ENCODE data around the gene CRISP1. TPM values are rescaled to one million over a fixed set of nuclear protein-coding genes. Genes with fewer than 3 reads are reported as not detected.
"Not testable (repeated sequence)": the region's sequence is repeated elsewhere in the genome, so short reads cannot be mapped to it uniquely, and the experiment has no call there.

Gene CRISP1
- total and polyA plus RNA-seq, 2 of the 13 experiments (the other 11 are each of a cell fraction or from before 2014, with no cell fraction given): not detected

DNA sequence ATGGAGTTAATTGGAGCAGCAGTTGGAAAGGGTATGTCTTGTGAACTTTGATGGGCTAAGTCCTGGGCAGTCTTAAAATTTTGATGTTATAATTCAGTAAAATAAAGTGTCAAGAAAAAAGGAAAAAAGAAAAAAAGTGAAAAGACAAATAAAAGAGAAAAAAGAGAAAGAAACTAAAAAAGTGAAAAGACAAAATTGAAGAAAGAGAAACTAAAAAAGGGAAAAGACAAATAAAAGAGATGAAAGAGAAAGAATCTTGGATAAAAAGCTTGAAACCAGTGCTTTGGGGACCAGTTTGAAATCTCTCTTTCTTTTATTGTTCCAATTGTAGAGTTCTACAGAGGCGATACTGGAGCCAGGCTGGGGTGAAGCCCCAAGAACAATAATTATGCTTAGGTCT, 67.2 kb downstream of the CRISP1 start:
- intact Hi-C loops (cut with micrococcal nuclease; ENCODE audit: unreplicated experiment) (no loop called here), in situ Hi-C loops (cut with HindIII; ENCODE audit: extremely low pct_ligation_motif_present, low pct_unique_long_range_greater_than_20kb) (no loop called here)
- POLR2A ChIA-PET: no interaction called here
- Histone ChIP-seq H3K27ac (ENCODE audit: extremely low read length, insufficient read depth, low read length) (no peak overlapping the region), H3K4me3 (replicated peaks in 1 of 3; ENCODE audit: insufficient read depth in 1 of 3, low read depth in 2 of 3, low read length in 3 of 3) (no peak overlapping the region), H3K36me3 (replicated peaks in 1 of 2; ENCODE audit: control insufficient read depth in 1 of 2, insufficient read depth in 2 of 2, low read length in 2 of 2) (no peaks in the 10 kb centered on the region), H2AFZ (ENCODE audit: low read length) (no peak overlapping the region), H4K20me1 (ENCODE audit: insufficient read depth, low read length) (no peaks in the 10 kb centered on the region), H3K9ac (ENCODE audit: insufficient read depth, low read depth, low read length) (no peak overlapping the region), H3K4me2 (ENCODE audit: low read depth, low read length) (no peak overlapping the region), H3K27me3 (ENCODE audit: control insufficient read depth in 1 of 2, insufficient read depth in 2 of 2, low read length in 2 of 2) (no peaks in the 10 kb centered on the region), H3K9me3 (ENCODE audit: low read length) (no peaks in the 10 kb centered on the region), H3K79me2 (ENCODE audit: insufficient read depth, low read length) (no peaks in the 10 kb centered on the region), H3K4me1 (ENCODE audit: insufficient read depth, low read length) (no peaks in the 10 kb centered on the region)
- 57% methylated on average over 1 of the region's 1 CpG for WGBS (ENCODE audit: low lambda C conversion rate)
- ATAC-seq (no peak), DNase-seq (ENCODE audit: low spot score) (no peak), FAIRE-seq (no peak)
- TF ChIP-seq MAF1 (CRISPR knock-in tag; IDR thresholded peaks at IDR 0.05; ENCODE audit: borderline replicate concordance) (no peak), CHCHD3 (CRISPR knock-in tag; IDR thresholded peaks at IDR 0.05) (no peak), SKI (IDR thresholded peaks at IDR 0.05; ENCODE audit: partially characterized antibody) (no peak), ZNF160 (CRISPR knock-in tag; IDR thresholded peaks at IDR 0.05) (no peak)
- BruUV-seq (replicated peaks): no TSS peak
- CTCF ChIA-PET (ENCODE audit: low intra/inter-chr PET ratio, low total read pairs): no interaction called here

DNA sequence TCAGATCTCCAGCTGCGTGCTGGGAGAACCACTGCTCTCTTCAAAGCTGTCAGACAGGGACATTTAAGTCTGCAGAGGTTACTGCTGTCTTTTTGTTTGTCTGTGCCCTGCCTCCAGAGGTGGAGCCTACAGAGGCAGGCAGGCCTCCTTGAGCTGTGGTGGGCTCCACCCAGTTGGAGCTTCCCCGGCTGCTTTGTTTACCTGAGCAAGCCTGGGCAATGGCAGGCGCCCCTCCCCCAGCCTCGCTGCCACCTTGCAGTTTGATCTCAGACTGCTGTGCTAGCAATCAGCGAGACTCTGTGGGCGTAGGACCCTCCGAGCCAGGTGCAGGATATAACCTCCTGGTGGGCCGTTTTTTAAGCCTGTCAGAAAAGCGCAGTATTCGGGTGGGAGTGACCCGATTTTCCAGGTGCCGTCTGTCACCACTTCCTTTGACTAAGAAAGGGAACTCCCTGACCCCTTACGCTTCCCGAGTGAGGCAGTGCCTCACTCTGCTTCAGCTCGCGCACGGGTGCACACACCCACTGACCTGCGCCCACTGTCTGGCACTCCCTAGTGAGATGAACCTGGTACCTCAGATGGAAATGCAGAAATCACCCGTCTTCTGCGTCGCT, 69.4 kb downstream of the CRISP1 start:
- POLR2A ChIA-PET; intact Hi-C loops (cut with micrococcal nuclease; ENCODE audit: unreplicated experiment); H3K4me1 ChIP-seq (ENCODE audit: insufficient read depth, low read length); H4K20me1 ChIP-seq (ENCODE audit: insufficient read depth, low read length); in situ Hi-C loops (cut with HindIII; ENCODE audit: extremely low pct_ligation_motif_present, low pct_unique_long_range_greater_than_20kb); H3K27ac ChIP-seq (ENCODE audit: extremely low read length, insufficient read depth, low read length); H2AFZ ChIP-seq (ENCODE audit: low read length); DNase-seq (ENCODE audit: low spot score); FAIRE-seq; H3K27me3 ChIP-seq (ENCODE audit: control insufficient read depth in 1 of 2, insufficient read depth in 2 of 2, low read length in 2 of 2); BruUV-seq (replicated peaks); ATAC-seq; H3K79me2 ChIP-seq (ENCODE audit: insufficient read depth, low read length); H3K9me3 ChIP-seq (ENCODE audit: low read length); H3K36me3 ChIP-seq (replicated peaks in 1 of 2; ENCODE audit: control insufficient read depth in 1 of 2, insufficient read depth in 2 of 2, low read length in 2 of 2); H3K9ac ChIP-seq (ENCODE audit: insufficient read depth, low read depth, low read length); CTCF ChIA-PET (ENCODE audit: low intra/inter-chr PET ratio, low total read pairs): not testable (repeated sequence)
- TF ChIP-seq, protein P1, sequence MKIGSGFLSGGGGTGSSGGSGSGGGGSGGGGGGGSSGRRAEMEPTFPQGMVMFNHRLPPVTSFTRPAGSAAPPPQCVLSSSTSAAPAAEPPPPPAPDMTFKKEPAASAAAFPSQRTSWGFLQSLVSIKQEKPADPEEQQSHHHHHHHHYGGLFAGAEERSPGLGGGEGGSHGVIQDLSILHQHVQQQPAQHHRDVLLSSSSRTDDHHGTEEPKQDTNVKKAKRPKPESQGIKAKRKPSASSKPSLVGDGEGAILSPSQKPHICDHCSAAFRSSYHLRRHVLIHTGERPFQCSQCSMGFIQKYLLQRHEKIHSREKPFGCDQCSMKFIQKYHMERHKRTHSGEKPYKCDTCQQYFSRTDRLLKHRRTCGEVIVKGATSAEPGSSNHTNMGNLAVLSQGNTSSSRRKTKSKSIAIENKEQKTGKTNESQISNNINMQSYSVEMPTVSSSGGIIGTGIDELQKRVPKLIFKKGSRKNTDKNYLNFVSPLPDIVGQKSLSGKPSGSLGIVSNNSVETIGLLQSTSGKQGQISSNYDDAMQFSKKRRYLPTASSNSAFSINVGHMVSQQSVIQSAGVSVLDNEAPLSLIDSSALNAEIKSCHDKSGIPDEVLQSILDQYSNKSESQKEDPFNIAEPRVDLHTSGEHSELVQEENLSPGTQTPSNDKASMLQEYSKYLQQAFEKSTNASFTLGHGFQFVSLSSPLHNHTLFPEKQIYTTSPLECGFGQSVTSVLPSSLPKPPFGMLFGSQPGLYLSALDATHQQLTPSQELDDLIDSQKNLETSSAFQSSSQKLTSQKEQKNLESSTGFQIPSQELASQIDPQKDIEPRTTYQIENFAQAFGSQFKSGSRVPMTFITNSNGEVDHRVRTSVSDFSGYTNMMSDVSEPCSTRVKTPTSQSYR (CRISPR knock-in tag; IDR thresholded peaks at IDR 0.05; ENCODE audit: borderline replicate concordance): peak; percentile 60; the same call in 1 of the 2 replicates
- TF ChIP-seq, protein P2, sequence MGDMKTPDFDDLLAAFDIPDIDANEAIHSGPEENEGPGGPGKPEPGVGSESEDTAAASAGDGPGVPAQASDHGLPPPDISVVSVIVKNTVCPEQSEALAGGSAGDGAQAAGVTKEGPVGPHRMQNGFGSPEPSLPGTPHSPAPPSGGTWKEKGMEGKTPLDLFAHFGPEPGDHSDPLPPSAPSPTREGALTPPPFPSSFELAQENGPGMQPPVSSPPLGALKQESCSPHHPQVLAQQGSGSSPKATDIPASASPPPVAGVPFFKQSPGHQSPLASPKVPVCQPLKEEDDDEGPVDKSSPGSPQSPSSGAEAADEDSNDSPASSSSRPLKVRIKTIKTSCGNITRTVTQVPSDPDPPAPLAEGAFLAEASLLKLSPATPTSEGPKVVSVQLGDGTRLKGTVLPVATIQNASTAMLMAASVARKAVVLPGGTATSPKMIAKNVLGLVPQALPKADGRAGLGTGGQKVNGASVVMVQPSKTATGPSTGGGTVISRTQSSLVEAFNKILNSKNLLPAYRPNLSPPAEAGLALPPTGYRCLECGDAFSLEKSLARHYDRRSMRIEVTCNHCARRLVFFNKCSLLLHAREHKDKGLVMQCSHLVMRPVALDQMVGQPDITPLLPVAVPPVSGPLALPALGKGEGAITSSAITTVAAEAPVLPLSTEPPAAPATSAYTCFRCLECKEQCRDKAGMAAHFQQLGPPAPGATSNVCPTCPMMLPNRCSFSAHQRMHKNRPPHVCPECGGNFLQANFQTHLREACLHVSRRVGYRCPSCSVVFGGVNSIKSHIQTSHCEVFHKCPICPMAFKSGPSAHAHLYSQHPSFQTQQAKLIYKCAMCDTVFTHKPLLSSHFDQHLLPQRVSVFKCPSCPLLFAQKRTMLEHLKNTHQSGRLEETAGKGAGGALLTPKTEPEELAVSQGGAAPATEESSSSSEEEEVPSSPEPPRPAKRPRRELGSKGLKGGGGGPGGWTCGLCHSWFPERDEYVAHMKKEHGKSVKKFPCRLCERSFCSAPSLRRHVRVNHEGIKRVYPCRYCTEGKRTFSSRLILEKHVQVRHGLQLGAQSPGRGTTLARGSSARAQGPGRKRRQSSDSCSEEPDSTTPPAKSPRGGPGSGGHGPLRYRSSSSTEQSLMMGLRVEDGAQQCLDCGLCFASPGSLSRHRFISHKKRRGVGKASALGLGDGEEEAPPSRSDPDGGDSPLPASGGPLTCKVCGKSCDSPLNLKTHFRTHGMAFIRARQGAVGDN (CRISPR knock-in tag; IDR thresholded peaks at IDR 0.05): peak; percentile 14; the same call in 1 of the 2 replicates
- WGBS (ENCODE audit: low lambda C conversion rate): 62% methylated on average over 13 of the region's 21 CpGs
- Histone ChIP-seq H3K4me3 (replicated peaks in 1 of 3; ENCODE audit: insufficient read depth in 1 of 3, low read depth in 2 of 3, low read length in 3 of 3) (peak overlapping the region in 1 of 3 experiments; percentile 10; a peak in 1 of 6 replicates), H3K4me2 (ENCODE audit: low read depth, low read length) (peak overlapping the region; percentile 49)

Data from HepG2 (cell line).